Measurements from ENCODE around the gene LYL1. TPM values are rescaled to one million over a fixed set of nuclear protein-coding genes. Genes with fewer than 3 reads are reported as not detected.

The LYL1 gene
- total and polyA plus RNA-seq, 2 of the 13 experiments (the other 11 are each of a cell fraction or from before 2014, with no cell fraction given) = 0.75 to 0.92 TPM

DNA sequence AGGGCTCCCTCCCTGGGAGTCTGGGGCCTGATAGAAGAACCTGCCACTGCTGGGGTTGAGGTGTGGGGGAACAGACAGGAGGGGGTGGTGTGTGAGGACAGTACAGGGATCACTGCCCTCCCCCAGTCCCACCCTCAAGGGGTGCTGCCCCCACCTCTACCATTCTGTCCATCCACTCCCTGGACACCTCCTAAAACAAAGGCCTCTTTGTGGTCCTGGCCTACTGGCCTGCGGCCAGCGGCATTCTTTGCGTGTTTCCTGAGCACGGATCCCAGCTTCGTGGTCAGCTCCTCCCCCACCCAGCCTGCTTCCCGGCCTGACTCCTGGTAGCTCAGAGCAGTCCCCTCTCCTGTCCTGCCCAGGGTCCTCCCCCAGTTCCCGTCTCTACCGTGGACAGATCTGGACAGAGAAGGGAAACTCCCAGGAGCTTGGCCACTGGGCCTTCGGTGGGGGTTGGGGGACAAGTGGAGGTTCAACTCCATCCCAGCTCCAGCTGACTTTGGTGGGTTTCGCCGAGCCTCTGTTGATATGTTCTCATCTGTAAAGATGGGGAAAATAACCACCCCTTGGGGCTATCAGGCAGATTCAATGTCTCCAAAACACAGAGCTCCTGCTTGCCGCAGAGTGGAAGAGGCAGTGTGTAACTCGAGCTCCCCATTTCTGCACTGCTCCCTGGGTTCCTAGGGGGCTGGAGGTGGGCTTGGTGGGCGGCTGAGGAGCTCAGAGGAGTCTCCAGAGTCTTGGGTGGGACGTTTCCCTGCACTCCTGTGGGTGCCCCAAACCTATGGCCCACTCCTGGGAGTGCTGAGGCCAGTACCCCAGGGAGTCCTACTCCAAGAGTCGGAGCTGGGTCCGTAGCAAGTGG, 48.7 kb downstream of the LYL1 start (continued):
- TF ChIP-seq GATAD1 (CRISPR knock-in tag; IDR thresholded peaks at IDR 0.05) (peak; percentile 34; the same call in 1 of the 2 replicates), MYPOP (CRISPR knock-in tag; IDR thresholded peaks at IDR 0.05) (peak; percentile 76; the same call in 1 of the 2 replicates), ZNF20 (CRISPR knock-in tag; IDR thresholded peaks at IDR 0.05) (no peak), FOXK1 (CRISPR knock-in tag; IDR thresholded peaks at IDR 0.05; ENCODE audit: borderline replicate concordance, low read depth) (peak; percentile 37; the same call in 1 of the 2 replicates), TAF15 (IDR thresholded peaks at IDR 0.05; ENCODE audit: low read depth, low read length, poor library complexity, severe bottlenecking) (no peak), ZNF547 (CRISPR knock-in tag; IDR thresholded peaks at IDR 0.05) (peak; percentile 30; the same call in 1 of the 2 replicates), ZNF652 (CRISPR knock-in tag; IDR thresholded peaks at IDR 0.05; ENCODE audit: borderline replicate concordance, low read depth) (0 out of 2 replicates have a peak, but pooled peaks have one; percentile 12), RORA (CRISPR knock-in tag; IDR thresholded peaks at IDR 0.05) (no peak), ZNF597 (CRISPR knock-in tag; IDR thresholded peaks at IDR 0.05) (no peak), TBX2 (CRISPR knock-in tag; IDR thresholded peaks at IDR 0.05; ENCODE audit: borderline replicate concordance) (peak; percentile 91), HMGXB3 (CRISPR knock-in tag; IDR thresholded peaks at IDR 0.05; ENCODE audit: borderline replicate concordance) (0 out of 2 replicates have a peak, but pooled peaks have one; percentile 14), ZNF607 (CRISPR knock-in tag; IDR thresholded peaks at IDR 0.05; ENCODE audit: borderline replicate concordance) (peak; percentile 62; the same call in 1 of the 2 replicates), HIC2 (CRISPR knock-in tag; IDR thresholded peaks at IDR 0.05; ENCODE audit: low read depth) (peak; percentile 58; the same call in 1 of the 2 replicates), CHD4 (IDR thresholded peaks at IDR 0.05; ENCODE audit: borderline replicate concordance, low read length) (no peak)
- TF ChIP-seq, protein P1, sequence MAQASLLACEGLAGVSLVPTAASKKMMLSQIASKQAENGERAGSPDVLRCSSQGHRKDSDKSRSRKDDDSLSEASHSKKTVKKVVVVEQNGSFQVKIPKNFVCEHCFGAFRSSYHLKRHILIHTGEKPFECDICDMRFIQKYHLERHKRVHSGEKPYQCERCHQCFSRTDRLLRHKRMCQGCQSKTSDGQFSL (CRISPR knock-in tag; IDR thresholded peaks at IDR 0.05) = peak; percentile 76; the same call in 1 of the 2 replicates
- TF ChIP-seq, protein P2, sequence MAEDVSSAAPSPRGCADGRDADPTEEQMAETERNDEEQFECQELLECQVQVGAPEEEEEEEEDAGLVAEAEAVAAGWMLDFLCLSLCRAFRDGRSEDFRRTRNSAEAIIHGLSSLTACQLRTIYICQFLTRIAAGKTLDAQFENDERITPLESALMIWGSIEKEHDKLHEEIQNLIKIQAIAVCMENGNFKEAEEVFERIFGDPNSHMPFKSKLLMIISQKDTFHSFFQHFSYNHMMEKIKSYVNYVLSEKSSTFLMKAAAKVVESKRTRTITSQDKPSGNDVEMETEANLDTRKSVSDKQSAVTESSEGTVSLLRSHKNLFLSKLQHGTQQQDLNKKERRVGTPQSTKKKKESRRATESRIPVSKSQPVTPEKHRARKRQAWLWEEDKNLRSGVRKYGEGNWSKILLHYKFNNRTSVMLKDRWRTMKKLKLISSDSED (CRISPR knock-in tag; IDR thresholded peaks at IDR 0.05) = no peak
